ENCODE data around the gene ARHGAP29. TPM values are rescaled to one million over a fixed set of nuclear protein-coding genes. Genes with fewer than 3 reads are reported as not detected.

Gene ARHGAP29
- total RNA-seq, 2 donors from 2014 or later = 24.9 to 39.4 TPM

DNA sequence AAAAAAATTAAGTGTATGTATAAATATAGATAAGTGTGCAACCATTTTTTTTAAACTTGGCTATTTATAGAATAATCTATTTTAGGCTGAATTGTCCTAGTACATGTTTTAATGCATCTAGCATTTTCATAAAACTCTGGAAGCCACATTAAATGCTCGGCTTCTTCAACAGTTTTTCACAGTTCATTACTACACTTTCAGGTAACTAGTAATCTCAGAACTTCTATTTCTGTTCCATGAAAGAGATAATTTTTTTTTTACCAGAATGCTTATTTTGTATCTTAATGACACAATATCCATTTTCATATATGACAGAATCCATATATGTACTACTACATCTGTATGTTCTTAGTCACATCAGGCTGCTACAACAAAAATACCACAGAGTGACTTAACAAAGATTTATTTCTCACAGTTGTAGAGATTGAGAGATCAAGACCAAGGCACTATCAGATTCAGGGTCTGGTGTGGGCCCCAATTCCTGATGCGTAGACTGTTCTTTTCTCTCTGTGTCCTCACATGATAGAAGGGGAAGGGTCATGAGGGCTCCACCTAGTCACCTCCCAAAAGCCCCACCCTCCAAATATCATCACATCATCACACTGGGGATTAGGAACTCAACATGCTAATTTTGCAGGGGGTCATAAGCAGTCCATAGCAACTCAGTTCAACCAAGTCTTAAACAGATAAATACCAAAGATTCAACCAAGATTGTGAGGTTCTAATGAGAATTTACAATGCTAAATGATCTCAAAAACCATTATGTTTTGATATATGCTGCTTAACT lies 43.1 kb downstream of the ARHGAP29 start:
- Histone ChIP-seq H3K27me3 (replicated peaks; ENCODE audit: insufficient read depth) (no peaks in the 10 kb centered on the region), H3K9me3 (no peaks in the 10 kb centered on the region), H3K36me3 (no peaks in the 10 kb centered on the region), H3K4me1 (ENCODE audit: control insufficient read depth in 1 of 2, low read depth in 2 of 2) (peaks cover 0 to 8% of the 10 kb centered on the region in 2 donors), H3K4me3 (no peak overlapping the region), H3K27ac (no peak overlapping the region)
- ATAC-seq (ENCODE audit: insufficient number of reproducible peaks, low FRiP score, low read depth) (no peak), DNase-seq (ENCODE audit: low spot score) (no peak)
- TF ChIP-seq, protein P1, sequence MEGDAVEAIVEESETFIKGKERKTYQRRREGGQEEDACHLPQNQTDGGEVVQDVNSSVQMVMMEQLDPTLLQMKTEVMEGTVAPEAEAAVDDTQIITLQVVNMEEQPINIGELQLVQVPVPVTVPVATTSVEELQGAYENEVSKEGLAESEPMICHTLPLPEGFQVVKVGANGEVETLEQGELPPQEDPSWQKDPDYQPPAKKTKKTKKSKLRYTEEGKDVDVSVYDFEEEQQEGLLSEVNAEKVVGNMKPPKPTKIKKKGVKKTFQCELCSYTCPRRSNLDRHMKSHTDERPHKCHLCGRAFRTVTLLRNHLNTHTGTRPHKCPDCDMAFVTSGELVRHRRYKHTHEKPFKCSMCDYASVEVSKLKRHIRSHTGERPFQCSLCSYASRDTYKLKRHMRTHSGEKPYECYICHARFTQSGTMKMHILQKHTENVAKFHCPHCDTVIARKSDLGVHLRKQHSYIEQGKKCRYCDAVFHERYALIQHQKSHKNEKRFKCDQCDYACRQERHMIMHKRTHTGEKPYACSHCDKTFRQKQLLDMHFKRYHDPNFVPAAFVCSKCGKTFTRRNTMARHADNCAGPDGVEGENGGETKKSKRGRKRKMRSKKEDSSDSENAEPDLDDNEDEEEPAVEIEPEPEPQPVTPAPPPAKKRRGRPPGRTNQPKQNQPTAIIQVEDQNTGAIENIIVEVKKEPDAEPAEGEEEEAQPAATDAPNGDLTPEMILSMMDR (IDR thresholded peaks at IDR 0.05) = no peak

DNA sequence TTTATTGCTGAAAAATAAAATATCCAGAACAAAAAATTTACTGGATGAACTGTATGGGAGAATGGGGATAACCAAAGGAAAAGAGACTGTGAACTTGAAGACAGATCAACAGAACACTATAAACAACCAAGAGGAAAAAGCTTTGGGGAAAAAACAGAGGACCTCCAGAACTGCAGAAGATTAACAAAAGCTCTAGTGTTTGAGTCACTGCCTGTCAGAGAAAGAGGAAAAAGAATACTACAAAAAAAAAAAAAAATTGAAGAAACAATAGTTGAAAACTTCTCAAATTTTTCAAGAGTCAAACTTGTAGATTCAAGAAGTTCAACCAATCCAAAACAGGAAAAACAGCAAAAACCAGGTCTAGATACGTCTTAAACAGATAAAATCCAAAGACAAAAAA lies 44.3 kb downstream of the ARHGAP29 start:
- H3K4me1 ChIP-seq (ENCODE audit: control insufficient read depth in 1 of 2, low read depth in 2 of 2) = peaks cover 0 to 8% of the 10 kb centered on the region in 2 donors
- no peaks in the 10 kb centered on the region for H3K36me3 ChIP-seq
- H3K4me3 ChIP-seq = no peak overlapping the region
- no peaks in the 10 kb centered on the region for H3K27me3 ChIP-seq (replicated peaks; ENCODE audit: insufficient read depth)
- ATAC-seq (ENCODE audit: insufficient number of reproducible peaks, low FRiP score, low read depth) (no peak), DNase-seq (ENCODE audit: low spot score) (no peak)
- TF ChIP-seq, protein P1 (IDR thresholded peaks at IDR 0.05) = no peak
- H3K9me3 ChIP-seq = no peaks in the 10 kb centered on the region
- no peak overlapping the region for H3K27ac ChIP-seq

DNA sequence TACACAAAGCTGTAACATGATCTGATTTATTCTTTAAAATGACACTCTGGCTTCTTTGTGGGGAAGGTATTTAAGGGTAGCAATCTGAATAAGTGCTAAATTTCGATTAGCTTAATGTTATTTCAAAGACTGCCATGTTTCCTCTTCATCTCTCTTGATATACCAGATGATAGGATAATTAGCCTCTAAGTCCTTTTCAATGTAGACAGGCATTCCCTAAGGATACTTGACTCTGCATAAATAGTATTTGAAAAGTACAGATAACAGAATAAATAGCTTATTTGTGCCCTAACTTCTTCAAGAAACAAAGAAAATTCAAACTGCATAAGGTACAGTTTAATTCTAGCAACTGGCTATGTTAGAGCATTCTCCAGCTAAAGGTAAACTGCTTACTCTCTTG lies 46.2 kb downstream of the ARHGAP29 start:
- Histone ChIP-seq H3K4me1 (ENCODE audit: control insufficient read depth in 1 of 2, low read depth in 2 of 2) (peaks cover 0 to 4% of the 10 kb centered on the region in 2 donors), H3K9me3 (no peaks in the 10 kb centered on the region), H3K27me3 (replicated peaks; ENCODE audit: insufficient read depth) (no peaks in the 10 kb centered on the region), H3K4me3 (no peak overlapping the region), H3K36me3 (no peaks in the 10 kb centered on the region), H3K27ac (no peak overlapping the region)
- ATAC-seq (ENCODE audit: insufficient number of reproducible peaks, low FRiP score, low read depth) (no peak), DNase-seq (ENCODE audit: low spot score) (no peak)
- TF ChIP-seq, protein P1 (IDR thresholded peaks at IDR 0.05) = no peak

DNA sequence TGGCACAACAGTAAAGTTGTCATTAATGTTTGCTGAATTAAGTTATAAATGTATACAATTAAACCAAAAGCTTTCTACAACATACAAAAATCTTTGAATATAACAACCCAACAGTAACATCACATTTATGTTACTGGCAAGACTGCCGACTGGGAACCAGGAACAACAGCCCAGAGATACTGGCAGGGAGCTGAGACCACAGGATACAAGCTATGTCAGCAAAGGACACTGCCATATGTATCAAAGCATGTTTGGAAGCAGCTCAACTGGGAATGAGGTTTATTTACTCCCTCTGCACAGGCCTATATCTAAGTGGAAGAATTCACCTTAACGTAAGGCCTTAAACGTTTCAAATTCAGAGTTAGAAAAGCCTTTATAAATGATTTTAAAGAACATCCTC lies 50.4 kb downstream of the ARHGAP29 start:
- H3K4me1 ChIP-seq (ENCODE audit: control insufficient read depth in 1 of 2, low read depth in 2 of 2) = no peaks in the 10 kb centered on the region
- no peak overlapping the region for H3K4me3 ChIP-seq
- H3K27ac ChIP-seq = no peak overlapping the region
- DNase-seq (ENCODE audit: low spot score) (no peak), ATAC-seq (ENCODE audit: insufficient number of reproducible peaks, low FRiP score, low read depth) (no peak)
- TF ChIP-seq, protein P1 (IDR thresholded peaks at IDR 0.05) = no peak
- H3K36me3 ChIP-seq = peaks cover 12% of the 10 kb centered on the region
- no peaks in the 10 kb centered on the region for H3K9me3 ChIP-seq
- H3K27me3 ChIP-seq (replicated peaks; ENCODE audit: insufficient read depth) = no peaks in the 10 kb centered on the region

DNA sequence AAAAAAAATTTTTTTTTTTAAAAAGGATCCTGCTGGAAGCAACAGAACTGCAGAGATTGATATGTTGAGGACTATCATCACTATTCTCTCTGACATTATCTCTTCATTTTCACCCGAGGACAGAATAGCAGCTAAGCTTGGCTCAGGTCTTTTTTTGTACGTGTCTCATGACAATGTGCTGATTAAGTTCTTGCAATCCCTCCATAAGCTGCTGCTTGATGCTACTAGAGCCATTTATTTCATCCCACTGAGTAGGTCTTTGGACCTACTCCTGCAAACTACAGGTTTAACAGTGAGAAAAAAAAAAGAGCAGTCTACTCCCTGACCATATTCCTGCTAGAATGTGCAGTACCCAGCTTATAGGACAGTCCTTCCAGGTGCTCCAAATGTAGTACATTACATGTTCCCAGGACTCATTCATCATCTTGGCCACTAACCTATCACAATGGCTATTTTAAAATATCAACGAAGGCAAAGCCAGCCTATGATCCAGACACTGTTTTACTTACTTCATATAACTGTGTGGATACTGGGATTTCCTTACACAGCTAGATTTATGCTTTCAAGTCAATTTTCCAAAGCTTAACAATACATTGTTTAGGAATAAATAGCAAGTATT lies 54.1 kb downstream of the ARHGAP29 start:
- H3K27ac ChIP-seq = no peak overlapping the region
- TF ChIP-seq, protein P1 (IDR thresholded peaks at IDR 0.05) = no peak
- DNase-seq (ENCODE audit: low spot score) = no peak
- no peaks in the 10 kb centered on the region for H3K4me1 ChIP-seq (ENCODE audit: control insufficient read depth in 1 of 2, low read depth in 2 of 2)
- H3K36me3 ChIP-seq = peaks cover 17% of the 10 kb centered on the region
- no peaks in the 10 kb centered on the region for H3K9me3 ChIP-seq
- H3K27me3 ChIP-seq (replicated peaks; ENCODE audit: insufficient read depth) = no peaks in the 10 kb centered on the region
- no peak overlapping the region for H3K4me3 ChIP-seq
- no peak for ATAC-seq (ENCODE audit: insufficient number of reproducible peaks, low FRiP score, low read depth)

Data from thoracic aorta (tissue), 2 donors.